Measurements from ENCODE around the gene CAMK4.

GRCh38 chr5:111493031-111493430, 268.8 kb downstream of the CAMK4 start:
- TF ChIP-seq, protein P1, sequence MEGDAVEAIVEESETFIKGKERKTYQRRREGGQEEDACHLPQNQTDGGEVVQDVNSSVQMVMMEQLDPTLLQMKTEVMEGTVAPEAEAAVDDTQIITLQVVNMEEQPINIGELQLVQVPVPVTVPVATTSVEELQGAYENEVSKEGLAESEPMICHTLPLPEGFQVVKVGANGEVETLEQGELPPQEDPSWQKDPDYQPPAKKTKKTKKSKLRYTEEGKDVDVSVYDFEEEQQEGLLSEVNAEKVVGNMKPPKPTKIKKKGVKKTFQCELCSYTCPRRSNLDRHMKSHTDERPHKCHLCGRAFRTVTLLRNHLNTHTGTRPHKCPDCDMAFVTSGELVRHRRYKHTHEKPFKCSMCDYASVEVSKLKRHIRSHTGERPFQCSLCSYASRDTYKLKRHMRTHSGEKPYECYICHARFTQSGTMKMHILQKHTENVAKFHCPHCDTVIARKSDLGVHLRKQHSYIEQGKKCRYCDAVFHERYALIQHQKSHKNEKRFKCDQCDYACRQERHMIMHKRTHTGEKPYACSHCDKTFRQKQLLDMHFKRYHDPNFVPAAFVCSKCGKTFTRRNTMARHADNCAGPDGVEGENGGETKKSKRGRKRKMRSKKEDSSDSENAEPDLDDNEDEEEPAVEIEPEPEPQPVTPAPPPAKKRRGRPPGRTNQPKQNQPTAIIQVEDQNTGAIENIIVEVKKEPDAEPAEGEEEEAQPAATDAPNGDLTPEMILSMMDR (IDR thresholded peaks at IDR 0.05): no peak
- no peak for TF ChIP-seq POLR2A (IDR thresholded peaks at IDR 0.05)
